Fibroblast of pulmonary artery (primary cell): ENCODE results near the gene DUSP1.

Experiments used
- DNase-seq: peaks from one replicate; pipeline ENCODE4 v3.0.0-alpha.2; 2010; ENCODE audit warnings: low read depth
- H3K4me3 ChIP-seq: replicated peaks from 2 replicates; pipeline ENCODE4 v1.5.1; 2011; ENCODE audit warnings: low read depth, mild to moderate bottlenecking, control low read depth, low read length, moderate library complexity
- TF ChIP-seq, protein P1 (sequence below): IDR thresholded peaks from 2 replicates; pipeline ENCODE4 v1.5.1; 2011; ENCODE audit warnings: mild to moderate bottlenecking, control low read depth, low read length, inconsistent platforms; ENCODE audit errors: missing control alignments

The DUSP1 gene

DNA sequence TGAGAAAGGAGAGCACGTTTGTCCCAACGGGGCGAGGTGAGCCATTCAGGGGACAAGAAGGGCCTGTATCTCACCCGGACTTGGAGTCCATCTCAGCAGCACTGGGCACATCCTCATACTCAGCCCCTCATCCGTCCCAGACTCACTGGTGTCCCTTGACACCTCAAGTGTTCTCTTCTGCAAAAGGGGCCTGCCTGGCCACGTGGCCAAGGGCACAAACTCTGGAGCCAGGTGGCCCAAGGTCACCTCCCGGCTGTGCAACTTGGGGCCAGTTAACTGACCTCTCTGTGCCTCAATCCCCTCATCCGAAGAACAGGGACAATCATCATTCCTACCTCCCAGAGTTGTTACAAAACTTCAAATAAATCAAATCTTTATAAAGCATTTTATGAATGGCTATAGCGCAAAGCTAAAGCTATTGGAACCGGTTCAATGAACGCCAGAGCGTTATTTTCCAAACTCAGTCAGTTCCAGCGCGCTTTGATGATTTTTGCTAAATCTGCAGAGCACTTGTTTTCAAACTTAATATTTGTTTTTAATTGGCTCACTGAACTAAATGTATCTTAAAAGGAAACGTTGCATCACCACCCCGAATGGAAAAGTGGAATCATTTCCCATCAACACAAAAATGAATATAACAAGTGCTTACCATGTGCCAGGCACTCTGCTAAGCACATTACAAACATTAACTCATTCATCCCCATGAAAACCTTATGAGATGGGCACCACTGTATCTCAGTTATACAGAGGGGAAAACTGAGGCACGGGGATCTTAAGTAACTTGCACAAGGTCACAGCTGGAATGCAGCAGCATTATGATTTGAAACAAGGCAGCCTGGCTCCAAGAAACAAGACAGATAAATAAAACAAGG is 49.3 kb downstream of the DUSP1 start:
- no peak overlapping the region for H3K4me3 ChIP-seq
- peak; percentile 94 for DNase-seq
- TF ChIP-seq, protein P1, sequence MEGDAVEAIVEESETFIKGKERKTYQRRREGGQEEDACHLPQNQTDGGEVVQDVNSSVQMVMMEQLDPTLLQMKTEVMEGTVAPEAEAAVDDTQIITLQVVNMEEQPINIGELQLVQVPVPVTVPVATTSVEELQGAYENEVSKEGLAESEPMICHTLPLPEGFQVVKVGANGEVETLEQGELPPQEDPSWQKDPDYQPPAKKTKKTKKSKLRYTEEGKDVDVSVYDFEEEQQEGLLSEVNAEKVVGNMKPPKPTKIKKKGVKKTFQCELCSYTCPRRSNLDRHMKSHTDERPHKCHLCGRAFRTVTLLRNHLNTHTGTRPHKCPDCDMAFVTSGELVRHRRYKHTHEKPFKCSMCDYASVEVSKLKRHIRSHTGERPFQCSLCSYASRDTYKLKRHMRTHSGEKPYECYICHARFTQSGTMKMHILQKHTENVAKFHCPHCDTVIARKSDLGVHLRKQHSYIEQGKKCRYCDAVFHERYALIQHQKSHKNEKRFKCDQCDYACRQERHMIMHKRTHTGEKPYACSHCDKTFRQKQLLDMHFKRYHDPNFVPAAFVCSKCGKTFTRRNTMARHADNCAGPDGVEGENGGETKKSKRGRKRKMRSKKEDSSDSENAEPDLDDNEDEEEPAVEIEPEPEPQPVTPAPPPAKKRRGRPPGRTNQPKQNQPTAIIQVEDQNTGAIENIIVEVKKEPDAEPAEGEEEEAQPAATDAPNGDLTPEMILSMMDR, result no peak

DNA sequence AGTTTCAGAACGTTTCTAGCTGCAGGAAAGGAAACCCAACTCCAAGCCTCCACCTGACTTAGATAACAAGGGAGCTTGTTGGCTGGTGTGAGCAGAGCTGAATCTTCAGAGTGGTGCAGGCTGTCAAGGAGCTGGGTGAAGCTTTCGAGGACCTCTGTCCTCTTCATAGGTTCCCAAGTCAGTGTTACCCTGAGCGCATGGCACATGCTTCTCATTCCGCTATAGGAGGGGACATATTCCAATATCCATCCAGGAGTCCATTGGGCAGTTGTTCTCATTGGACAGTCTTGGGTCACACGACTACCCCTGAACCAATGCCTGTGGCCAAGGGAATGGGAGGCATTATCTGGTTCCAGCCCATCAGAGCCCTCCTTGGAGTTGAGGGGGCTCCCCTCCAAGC is 50.3 kb downstream of the DUSP1 start:
- TF ChIP-seq, protein P1, result no peak
- no peak overlapping the region for H3K4me3 ChIP-seq
- no peak for DNase-seq

DNA sequence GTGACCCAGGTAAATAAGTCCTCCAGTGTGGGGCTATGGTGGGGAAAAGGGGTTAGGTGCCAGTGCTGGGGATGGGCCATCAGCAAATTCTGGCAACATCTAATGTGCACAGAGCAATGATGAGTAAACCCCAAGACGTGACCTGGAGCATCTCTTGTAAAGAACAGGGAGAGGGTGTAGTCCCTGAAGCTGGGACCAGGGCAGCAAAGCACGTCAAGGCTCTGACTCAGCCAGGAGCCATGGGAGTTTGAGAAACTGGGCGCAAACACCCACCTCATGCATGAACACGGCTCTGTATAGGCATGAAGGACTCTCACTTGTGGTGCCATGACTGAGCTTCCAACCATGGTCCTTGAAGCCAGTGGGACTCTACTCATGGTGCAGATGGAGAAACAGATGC is 51.8 kb downstream of the DUSP1 start:
- DNase-seq, result no peak
- TF ChIP-seq, protein P1, result no peak
- H3K4me3 ChIP-seq, result no peak overlapping the region

DNA sequence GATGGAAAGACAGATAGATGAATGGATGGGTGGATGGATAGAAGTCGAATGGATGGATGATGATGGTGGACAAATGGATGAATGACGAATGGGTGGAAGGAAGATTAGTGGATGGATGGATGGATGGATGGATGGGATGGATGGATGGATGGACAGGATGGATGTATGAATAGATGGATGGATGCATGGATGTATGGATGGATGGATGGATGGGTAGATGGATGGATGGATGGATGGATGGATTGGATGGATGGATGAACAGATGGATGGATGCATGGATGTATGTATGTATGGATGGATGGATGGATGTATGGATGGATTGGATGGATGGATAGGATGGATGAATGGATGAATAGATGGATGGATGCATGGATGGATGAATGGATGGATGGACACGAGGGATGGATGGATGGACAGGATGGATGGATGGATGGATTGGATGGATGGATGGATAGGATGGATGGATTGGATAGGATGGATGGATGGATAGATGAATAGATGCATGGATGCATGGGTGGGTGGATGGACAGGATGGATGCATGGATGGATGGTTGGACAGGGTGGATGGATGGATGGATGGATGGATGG is 52.4 kb downstream of the DUSP1 start:
- no peak for DNase-seq
- no peak overlapping the region for H3K4me3 ChIP-seq
- TF ChIP-seq, protein P1, result no peak
